ENCODE results near the gene ACADM. TPM values are rescaled to one million over a fixed set of nuclear protein-coding genes. Genes with fewer than 3 reads are reported as not detected.

The ACADM gene
- total and polyA plus RNA-seq, 2 of the 13 experiments (the other 11 are each of a cell fraction or from before 2014, with no cell fraction given) = 43.7 to 92.2 TPM

- Histone ChIP-seq H3K9me3 (ENCODE audit: low read length) (no peaks in the 10 kb centered on the region), H3K79me2 (ENCODE audit: insufficient read depth, low read length) (no peaks in the 10 kb centered on the region), H2AFZ (ENCODE audit: low read length) (no peak overlapping the region), H3K9ac (ENCODE audit: insufficient read depth, low read depth, low read length) (no peak overlapping the region), H3K27me3 (ENCODE audit: control insufficient read depth in 1 of 2, insufficient read depth in 2 of 2, low read length in 2 of 2) (no peaks in the 10 kb centered on the region), H3K4me3 (replicated peaks in 1 of 3; ENCODE audit: insufficient read depth in 1 of 3, low read depth in 2 of 3, low read length in 3 of 3) (no peak overlapping the region), H3K36me3 (replicated peaks in 1 of 2; ENCODE audit: control insufficient read depth in 1 of 2, insufficient read depth in 2 of 2, low read length in 2 of 2) (peaks cover 0 to 2% of the 10 kb centered on the region in 2 experiments; a peak in 2 of 5 replicates), H4K20me1 (ENCODE audit: insufficient read depth, low read length) (no peaks in the 10 kb centered on the region), H3K27ac (ENCODE audit: extremely low read length, insufficient read depth, low read length) (no peak overlapping the region), H3K4me1 (ENCODE audit: insufficient read depth, low read length) (no peaks in the 10 kb centered on the region), H3K4me2 (ENCODE audit: low read depth, low read length) (no peak overlapping the region)
- ChIA-PET CTCF (ENCODE audit: low intra/inter-chr PET ratio, low total read pairs) (no interaction called here), POLR2A (interaction anchor here (0.9 kb wide), 1 partner anchor 20 kb away, joined by 3 read pairs; the partner anchor contains the start of gene RABGGTB)
- FAIRE-seq (no peak), ATAC-seq (no peak), DNase-seq (ENCODE audit: low spot score) (no peak)
- intact Hi-C loops (cut with micrococcal nuclease; ENCODE audit: unreplicated experiment) = no loop called here
- 83% methylated on average over 1 of the region's 1 CpG for WGBS (ENCODE audit: low lambda C conversion rate)
- no TSS peak for BruUV-seq (replicated peaks)
- TF ChIP-seq NRL (CRISPR knock-in tag; IDR thresholded peaks at IDR 0.05; ENCODE audit: borderline replicate concordance) (no peak), ARID3A (IDR thresholded peaks at IDR 0.05; ENCODE audit: low read depth, low read length) (no peak), HNRNPL (IDR thresholded peaks at IDR 0.05; ENCODE audit: low read depth, low read length) (no peak), GFI1 (CRISPR knock-in tag; IDR thresholded peaks at IDR 0.05; ENCODE audit: borderline replicate concordance) (no peak), WIZ (CRISPR knock-in tag; IDR thresholded peaks at IDR 0.05) (no peak), ZNF430 (CRISPR knock-in tag; IDR thresholded peaks at IDR 0.05) (no peak), ZNF569 (CRISPR knock-in tag; IDR thresholded peaks at IDR 0.05; ENCODE audit: borderline replicate concordance) (no peak), ZNF83 (CRISPR knock-in tag; IDR thresholded peaks at IDR 0.05; ENCODE audit: borderline replicate concordance) (no peak), ZNF280B (CRISPR knock-in tag; IDR thresholded peaks at IDR 0.05; ENCODE audit: borderline replicate concordance) (no peak), PRPF4 (IDR thresholded peaks at IDR 0.05; ENCODE audit: low read depth, low read length, poor library complexity, severe bottlenecking) (no peak), TFDP2 (CRISPR knock-in tag; IDR thresholded peaks at IDR 0.05) (no peak)
- TF ChIP-seq, protein P1, sequence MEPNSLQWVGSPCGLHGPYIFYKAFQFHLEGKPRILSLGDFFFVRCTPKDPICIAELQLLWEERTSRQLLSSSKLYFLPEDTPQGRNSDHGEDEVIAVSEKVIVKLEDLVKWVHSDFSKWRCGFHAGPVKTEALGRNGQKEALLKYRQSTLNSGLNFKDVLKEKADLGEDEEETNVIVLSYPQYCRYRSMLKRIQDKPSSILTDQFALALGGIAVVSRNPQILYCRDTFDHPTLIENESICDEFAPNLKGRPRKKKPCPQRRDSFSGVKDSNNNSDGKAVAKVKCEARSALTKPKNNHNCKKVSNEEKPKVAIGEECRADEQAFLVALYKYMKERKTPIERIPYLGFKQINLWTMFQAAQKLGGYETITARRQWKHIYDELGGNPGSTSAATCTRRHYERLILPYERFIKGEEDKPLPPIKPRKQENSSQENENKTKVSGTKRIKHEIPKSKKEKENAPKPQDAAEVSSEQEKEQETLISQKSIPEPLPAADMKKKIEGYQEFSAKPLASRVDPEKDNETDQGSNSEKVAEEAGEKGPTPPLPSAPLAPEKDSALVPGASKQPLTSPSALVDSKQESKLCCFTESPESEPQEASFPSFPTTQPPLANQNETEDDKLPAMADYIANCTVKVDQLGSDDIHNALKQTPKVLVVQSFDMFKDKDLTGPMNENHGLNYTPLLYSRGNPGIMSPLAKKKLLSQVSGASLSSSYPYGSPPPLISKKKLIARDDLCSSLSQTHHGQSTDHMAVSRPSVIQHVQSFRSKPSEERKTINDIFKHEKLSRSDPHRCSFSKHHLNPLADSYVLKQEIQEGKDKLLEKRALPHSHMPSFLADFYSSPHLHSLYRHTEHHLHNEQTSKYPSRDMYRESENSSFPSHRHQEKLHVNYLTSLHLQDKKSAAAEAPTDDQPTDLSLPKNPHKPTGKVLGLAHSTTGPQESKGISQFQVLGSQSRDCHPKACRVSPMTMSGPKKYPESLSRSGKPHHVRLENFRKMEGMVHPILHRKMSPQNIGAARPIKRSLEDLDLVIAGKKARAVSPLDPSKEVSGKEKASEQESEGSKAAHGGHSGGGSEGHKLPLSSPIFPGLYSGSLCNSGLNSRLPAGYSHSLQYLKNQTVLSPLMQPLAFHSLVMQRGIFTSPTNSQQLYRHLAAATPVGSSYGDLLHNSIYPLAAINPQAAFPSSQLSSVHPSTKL (CRISPR knock-in tag; IDR thresholded peaks at IDR 0.05) = no peak
- in situ Hi-C loops (cut with HindIII; ENCODE audit: extremely low pct_ligation_motif_present, low pct_unique_long_range_greater_than_20kb) = no loop called here
Measured at GRCh38 chr1:75765697-75766355, 41.3 kb downstream of the ACADM start.
